CD4-positive, alpha-beta T cell treated with Interferon alpha-2 for 1 hour (primary cell): Measurements from ENCODE around the gene FRMD5.
"Not testable (repeated sequence)": the region's sequence is repeated elsewhere in the genome, so short reads cannot be mapped to it uniquely, and the experiment has no call there.

Experiments
- DNase-seq, 2 donors: peaks; one replicate each; pipeline ENCODE4 v3.0.0-alpha.2; 2020 to 2022

Gene FRMD5

DNA sequence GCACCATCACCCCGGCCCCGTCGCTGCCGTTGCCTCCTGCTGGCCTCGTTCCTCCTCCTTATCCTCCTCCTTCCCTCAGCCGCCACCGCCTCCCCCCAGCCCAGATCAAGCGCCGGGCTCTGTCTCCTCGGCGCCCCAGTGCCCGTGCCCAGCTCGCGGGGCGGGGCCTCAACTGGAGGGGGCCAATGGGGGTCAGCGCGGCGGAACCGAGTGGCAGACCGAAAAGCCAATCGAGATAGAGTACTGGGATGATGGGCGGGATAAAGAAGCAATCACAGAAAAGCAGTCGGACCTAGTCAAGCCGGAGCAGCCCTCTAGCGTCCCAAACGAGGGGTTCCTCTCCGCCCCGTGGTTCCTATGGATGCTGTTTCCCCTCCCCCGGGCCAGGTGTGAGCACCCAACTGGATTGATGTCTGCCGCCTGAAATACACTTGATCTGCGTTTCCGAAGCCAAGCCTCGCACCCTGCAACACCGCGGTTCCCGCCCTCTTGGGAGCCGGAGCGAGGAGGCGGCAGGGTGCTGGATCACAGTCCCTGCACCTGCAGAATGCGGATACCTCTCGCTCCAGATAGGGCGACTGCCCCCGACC is at the start of gene FRMD5:
Gene FRMD5 (minus strand): TSS at position 121 of the 590 bp plus-strand sequence.
- DNase-seq = peak; percentile 86 to 92

DNA sequence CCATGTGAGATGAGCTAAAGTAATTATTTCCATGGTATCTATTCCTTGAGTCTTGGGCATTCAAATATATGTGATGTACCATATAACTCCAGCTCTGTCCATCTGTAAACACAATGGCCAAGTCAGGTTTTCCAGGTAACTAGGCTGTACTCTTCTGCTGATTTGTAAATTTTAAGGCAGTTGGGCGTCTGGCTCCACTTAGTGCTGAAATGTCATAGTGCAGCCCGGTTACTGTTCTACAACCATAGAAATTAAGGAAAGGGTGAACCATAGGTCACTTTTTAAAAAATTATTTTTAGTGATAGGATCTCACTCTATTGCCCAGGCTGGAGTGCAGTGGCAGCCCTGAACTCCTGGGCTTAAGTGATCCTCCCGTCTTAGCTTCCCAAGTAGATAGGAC is 48.8 kb upstream of the FRMD5 start:
- DNase-seq = no peak

GRCh38 chr15:44243141-44243540 is 48.1 kb upstream of the FRMD5 start:
- DNase-seq = no peak

GRCh38 chr15:44231842-44232241 is 36.8 kb upstream of the FRMD5 start:
- DNase-seq = no peak

GRCh38 chr15:44229301-44229700 is 34.2 kb upstream of the FRMD5 start:
- DNase-seq = not testable (repeated sequence)

DNA sequence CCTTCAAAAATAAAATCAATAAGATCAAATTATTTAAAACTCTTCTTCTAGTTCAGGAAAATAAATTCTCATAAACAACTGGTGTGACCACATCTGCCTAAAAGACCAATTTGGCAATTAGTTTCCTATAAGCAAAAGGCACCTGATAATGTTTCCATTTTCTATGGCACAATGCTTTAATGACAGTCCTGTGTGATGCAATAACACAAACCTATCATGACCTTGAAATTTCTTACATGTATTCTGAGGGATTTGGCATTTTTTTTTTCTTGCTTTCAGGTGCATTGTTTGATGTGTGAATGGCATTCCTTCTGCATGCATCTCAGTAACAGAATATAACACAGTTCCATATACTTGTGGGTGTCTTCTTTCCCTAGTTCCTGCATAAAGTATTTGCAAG is 32.5 kb upstream of the FRMD5 start:
- DNase-seq = no peak

DNA sequence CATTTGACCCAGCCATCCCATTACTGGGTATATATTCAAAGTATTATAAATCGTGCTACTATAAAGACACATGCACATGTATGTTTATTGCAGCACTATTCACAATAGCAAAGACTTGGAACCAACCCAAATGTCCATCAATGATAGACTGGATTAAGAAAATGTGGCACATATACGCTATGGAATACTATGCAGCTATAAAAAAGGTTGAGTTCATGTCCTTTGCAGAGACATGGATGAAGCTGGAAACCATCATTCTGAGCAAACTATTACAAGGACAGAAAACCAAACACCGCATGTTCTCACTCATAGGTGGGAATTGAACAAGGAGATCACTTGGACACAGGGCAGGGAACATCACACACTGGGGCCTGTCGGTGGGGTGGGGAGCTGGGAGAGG is 31.9 kb upstream of the FRMD5 start:
- DNase-seq = not testable (repeated sequence)

- DNase-seq = no peak
These were observed 27.4 kb upstream of the FRMD5 start for GRCh38 chr15:44222478-44222877.

GRCh38 chr15:44219073-44219472 is 24.0 kb upstream of the FRMD5 start:
- DNase-seq = no peak

- DNase-seq = no peak
These were observed 21.9 kb upstream of the FRMD5 start for GRCh38 chr15:44216958-44217357.

GRCh38 chr15:44215594-44215993 is 20.5 kb upstream of the FRMD5 start:
- DNase-seq = no peak

DNA sequence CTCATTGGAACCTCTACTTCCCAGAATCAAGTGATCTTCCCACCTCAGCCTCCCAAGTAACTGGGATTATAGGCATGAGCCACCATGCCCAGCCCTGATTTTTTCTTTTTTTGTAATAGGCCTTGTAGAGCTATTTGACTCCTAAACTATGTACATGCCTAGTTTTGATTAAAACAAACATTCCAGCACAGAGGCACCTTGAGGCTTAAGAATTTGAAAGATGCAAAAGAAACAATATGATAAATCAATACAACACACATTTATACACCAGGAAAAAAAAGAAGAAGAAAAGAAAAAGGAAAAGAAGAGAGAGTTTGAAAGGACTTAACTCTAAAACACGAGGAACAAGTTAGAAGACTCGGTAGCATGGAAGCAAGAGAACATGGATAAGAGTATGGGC is 13.9 kb upstream of the FRMD5 start:
- DNase-seq = no peak

- no peak for DNase-seq
These were observed 12.6 kb upstream of the FRMD5 start for GRCh38 chr15:44207643-44208042.

- DNase-seq = no peak
These were observed 4.3 kb upstream of the FRMD5 start for GRCh38 chr15:44199393-44199792.

- DNase-seq = peak; percentile 3 to 33
These were observed 534 bp downstream of the FRMD5 start for GRCh38 chr15:44194323-44195150.

DNA sequence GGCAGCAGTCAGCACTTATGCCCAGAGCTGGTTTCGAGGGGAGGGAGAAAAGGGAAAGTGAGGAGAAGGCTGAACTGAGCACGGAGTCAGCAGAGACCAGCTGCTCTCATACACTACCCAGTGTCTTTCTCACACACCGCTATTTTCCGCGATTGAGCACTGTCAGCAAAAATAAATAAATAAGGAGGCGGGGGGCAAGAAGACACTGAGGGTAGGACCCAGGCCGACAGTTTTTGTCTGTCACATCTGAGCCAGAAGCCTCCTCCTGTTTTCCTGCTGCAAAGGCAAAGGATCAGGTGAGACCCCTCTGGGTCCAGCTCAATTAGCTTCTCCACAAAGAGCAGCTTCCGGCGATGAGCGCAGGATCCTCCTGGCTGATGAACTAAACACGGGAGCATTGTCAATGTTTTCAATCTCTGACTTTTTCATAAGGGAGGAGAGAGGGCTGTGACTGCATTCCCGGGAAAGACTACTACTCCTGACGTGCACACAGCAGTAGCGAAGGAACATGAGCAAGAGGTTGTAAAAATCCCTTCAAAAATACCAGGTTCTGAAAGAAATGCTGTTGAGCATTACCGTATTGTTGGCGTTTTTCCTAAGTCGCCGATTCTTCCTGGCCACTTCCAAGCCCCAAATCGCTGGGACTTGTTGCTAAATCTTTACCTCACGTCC is 1.3 kb downstream of the FRMD5 start:
- DNase-seq = no peak

GRCh38 chr15:44188795-44189194 is 6.3 kb downstream of the FRMD5 start:
- DNase-seq = no peak

- DNase-seq = no peak
These were observed 8.4 kb downstream of the FRMD5 start for GRCh38 chr15:44186705-44187104.

- DNase-seq = no peak
These were observed 11.7 kb downstream of the FRMD5 start for GRCh38 chr15:44183363-44183762.

DNA sequence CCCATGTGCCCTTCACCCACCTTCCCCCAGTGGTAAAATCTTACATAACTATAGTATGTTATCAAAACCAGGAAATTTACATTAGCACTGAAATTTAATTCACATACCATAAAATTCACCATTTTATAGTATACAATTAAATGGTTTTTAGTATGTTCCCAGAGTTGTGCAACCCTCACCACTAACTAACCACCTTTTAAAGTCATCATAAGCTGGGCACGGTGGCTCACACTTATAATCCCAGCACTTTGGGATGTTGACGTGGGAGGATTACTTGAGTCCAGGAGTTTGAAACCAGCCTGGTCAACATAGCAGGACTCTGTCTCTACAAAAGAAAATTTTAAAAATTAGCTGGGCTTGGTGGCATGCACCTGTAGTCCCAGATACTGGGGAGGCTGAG is 13.7 kb downstream of the FRMD5 start:
- DNase-seq = no peak

DNA sequence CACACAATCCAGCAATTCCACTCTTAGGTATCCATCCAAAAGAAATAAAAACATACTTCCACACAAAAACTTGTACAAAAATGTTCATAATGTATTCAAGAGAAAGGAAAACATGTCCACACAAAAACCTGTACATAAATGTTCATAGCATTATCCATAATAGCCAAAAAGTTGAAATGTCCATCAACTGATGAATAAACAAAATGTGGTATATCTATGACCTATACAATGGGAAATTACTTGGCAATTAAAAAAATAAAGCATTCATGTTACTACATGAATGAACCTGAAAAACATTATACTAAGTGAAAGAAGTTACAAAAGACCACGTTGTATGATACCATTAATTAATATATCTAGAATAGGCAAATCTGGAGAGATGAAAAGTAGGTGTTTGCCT is 17.9 kb downstream of the FRMD5 start:
- no peak for DNase-seq

GRCh38 chr15:44173813-44174212 is 21.3 kb downstream of the FRMD5 start:
- no peak for DNase-seq

- DNase-seq = no peak
These were observed 31.7 kb downstream of the FRMD5 start for GRCh38 chr15:44163370-44163769.

- DNase-seq = no peak
These were observed 34.3 kb downstream of the FRMD5 start for GRCh38 chr15:44160796-44161195.
